Activated CD4-positive, CD25-positive, alpha-beta regulatory T cell treated with anti-CD3 and anti-CD28 coated beads, Interleukin-2, amount 50 U/mL, for 24 hours (primary cell): ENCODE measurements around the gene TMTC2.

Experiments used
- ATAC-seq, 2 donors: fragments of 150-1000 bp; cut with Tn5 transposase; one replicate each; pipeline ENCODE4 v1.10.0; 2021; ENCODE audit warnings: mild to moderate bottlenecking in 1 of 2, moderate library complexity in 1 of 2

The TMTC2 gene

DNA sequence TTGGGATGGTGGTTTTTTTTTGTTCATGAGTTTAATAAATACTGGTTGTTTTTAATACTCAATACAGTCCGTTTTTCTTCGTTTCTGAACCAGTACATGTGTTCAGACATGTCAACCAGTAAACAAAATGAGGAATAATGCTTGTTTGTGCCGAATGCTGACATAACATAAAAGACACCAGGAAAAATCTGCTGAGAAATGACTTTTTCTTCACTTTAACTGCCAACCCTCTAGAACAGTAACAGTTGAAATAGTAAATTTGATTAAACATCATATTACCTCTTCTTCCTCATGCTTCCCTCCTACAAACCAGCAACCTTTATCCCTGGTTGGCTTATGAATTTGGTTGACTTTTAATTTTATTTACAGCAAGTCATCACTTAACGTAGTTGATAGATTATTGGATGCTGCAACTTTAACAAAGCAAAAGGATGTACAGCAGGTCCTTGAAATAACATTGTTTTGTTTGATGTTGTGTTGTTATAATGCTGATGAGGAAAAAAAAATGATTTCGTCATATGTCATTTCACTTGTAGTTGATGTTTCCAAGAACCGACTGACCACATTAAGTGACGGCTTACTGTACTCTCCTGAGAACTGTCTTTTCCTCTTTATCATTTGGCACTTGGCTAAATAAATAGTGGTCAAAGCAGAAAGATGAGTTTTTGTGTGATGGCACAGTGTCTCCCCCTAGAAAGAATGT lies 340.5 kb downstream of the TMTC2 start:
- no peak for ATAC-seq

DNA sequence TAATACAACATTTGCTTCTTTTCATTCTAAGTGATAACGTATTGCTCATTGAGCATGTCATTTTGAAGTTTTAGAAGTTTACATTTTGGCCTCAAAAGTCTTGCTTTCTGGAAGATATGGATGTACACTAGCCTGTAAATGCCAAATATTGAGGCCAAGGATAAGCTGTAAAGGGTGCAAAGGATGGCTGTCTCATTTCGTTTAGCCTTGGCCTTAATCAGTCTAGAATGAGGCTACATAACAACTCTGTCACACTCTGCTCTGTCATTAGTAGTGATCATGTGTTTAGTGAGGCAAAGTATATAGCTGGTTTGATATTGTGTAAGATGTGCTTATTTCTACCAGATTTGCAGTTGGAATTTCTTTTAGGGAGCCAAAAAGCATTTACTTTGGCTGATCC lies 344.5 kb downstream of the TMTC2 start:
- no peak for ATAC-seq

DNA sequence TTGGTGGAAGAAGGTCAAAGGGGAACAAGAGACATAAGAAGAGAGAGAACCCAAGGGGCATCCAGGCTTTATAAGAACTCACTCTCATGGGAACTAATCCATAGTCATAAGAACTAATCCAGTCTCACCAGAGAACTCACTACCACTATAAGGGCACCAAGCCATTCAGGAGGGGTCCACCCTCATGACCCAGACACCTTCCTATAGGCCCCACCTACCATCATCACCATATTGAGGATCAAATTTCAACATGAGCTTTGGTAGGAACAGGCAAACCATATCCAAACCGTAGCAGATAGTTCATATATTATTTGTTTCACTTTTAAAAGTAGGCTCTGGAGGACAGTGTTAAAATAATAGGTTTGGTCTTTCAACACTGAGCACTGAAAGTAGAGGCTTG lies 350.1 kb downstream of the TMTC2 start:
- no peak for ATAC-seq

DNA sequence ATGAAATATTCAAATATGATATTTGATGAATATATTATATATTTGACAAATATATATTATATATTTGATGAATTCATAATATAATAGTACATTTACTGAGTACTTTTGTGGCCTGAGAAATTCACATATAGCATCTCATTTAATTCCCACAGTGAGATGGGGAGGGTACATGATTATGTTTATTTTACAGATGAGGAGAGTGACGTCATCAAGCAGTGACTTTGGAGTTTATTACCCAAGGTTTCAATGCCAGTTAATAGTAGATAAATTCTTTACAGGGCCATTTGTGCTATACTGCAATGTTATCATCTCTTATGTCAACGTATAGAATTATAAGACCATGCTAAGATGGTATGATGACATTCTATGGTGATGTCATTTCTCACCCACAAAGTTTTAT lies 352.7 kb downstream of the TMTC2 start:
- ATAC-seq: no peak

DNA sequence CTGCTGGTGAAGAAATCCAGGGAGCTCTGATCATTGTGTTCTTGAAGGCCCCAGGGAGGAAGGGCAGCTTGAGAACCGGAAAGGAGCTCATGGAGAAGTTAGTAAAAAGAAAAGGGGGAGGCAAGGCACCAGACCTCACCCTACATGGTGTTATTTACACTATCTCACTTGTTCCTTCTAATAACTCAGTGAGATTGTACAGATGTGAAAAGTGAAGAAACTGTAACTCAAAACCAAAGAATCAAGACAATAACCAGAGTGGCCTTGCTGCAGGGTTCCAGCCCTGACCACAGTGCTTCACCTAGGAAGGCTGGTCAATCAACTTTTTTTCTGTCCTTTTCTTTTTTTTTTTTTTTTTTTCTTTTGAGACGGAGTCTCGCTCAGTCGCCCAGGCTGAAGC lies 353.6 kb downstream of the TMTC2 start:
- ATAC-seq: no peak

DNA sequence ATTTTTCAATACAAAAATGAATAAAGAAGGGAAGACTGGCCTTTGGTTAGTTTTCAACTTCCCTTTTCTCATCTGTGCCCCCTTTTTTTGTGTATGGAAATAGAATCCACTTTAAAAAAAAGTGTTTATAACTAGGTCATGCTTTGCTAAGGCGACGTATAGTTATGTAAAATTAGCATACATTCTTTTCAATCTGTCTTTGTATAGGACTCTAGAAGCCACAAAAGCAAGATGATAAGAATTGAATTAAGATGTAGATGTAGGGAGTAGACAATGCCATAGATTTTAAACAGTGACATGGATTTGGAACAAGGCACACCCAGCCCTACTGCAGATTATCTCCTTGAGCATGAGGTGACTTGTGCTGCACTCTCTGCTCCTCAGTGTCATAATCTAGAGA lies 354.3 kb downstream of the TMTC2 start:
- no peak for ATAC-seq

DNA sequence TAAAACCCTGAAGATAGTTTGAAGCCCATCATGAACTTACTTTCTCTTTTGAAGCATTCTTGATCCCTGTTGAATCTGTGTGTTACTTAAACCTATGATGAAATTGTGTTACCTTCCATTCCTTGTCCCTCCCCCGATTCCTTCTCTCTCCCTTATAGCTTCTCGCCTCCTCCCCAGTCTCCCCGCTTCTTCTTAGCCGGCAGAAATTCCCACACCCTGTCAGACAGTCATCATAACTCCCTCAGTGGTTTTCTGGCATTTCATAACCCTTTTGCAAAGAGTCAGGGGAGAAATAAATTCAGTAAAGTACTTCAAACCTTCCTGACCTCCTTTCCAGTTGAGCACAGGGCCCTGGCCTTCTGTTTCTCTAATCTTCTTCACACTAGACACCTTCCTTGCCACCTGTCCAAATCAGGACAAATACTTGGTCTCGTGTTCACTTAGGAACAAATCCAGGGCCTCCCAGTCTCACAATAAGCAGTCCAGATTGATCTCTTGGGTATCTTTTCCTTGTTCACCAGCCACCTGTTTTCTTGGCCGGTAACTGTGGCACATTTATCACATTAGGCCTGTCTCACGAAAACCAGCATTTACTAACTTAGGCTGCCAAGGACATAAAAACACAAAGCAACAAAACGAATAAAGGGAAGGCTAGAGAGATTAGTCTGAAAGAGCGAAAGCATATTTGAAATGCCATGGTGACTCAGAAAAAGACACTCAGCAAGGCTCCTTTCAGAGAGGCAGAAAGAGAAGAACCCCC lies 355.9 kb downstream of the TMTC2 start:
- ATAC-seq: no peak

DNA sequence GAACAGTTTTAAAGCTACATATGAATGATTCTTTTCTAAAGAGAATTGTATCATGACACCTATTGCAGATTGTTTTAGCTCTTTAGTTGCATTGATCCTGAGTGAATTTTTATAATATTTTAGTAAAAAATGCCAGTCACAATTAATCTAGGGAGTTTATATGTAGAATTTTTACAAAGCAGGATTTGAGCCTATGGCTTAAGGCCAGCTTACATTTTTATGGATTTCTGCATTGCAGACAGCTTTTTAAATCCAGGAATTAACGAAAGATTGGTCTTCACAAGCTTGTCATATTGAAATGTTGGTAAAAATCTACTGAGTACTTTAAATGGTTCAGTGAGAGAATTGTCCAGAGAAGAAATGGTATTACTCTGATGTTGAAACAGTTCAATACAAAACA lies 358.0 kb downstream of the TMTC2 start:
- no peak for ATAC-seq

DNA sequence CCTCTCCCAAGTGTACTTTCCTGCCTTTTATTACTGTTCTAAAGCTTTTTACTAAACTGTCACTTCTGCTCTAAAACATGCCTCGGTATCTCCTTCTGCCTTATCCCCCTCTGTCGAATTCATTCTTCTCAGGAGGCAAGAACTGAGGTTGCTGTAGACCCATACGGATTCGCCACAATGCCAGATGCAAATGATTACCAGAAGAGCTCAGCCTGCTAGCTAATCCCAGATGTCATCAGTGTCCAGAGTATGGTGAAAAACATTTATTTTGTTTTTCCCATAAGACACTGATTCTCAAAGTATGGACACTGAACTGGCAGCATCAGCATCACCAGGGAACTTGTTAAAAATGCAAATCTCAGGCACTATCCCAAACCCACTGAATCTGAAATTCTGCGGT lies 359.3 kb downstream of the TMTC2 start:
- no peak for ATAC-seq

DNA sequence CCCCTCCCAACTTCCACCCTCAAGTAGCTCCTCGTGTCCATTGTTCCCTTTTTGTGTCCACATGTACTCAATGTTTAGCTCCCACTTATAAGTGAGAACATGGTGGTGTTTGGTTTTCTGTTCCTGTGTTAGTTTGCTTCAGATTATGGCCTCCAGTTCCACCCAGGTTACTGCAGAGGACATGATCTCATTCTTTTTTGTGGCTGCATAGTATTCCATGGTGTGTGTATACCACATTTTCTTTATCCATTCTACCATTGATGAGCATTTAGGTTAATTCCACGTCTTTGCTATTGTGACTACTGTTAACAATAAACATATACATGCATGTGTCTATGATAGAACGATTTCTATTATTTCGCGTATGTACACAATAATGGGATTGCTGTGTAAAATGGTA lies 362.6 kb downstream of the TMTC2 start:
- ATAC-seq: no peak

DNA sequence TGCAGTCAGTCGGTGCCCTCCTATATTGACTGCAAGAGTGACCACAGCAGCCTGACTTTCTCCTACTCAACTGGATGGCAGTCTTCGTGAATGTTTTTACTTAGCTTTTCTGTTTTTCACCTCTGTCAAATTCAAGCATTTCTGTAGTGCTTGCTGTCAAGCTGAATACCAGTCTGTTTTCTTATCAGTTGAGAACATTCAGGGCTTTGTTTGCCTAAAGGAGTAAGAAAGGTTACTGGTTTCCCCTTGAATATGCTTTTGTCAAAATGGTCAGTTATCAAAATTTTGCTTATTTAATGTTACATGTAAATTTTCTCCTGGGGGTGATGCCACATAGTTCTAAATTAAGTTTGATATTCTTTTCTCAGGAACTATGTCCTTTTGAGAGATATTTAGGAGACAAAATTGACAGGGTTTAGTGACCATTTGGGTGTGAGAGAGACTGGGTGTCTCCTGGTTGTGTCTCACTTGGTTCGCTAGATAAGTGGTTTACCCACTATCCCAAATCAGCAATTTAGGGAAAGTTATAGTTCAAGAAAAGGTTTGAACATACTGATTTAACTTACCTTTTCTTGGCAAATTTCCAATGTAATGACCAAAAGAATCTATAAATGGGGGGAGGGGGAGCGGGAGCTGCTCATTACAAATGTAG lies 366.3 kb downstream of the TMTC2 start:
- ATAC-seq: no peak

DNA sequence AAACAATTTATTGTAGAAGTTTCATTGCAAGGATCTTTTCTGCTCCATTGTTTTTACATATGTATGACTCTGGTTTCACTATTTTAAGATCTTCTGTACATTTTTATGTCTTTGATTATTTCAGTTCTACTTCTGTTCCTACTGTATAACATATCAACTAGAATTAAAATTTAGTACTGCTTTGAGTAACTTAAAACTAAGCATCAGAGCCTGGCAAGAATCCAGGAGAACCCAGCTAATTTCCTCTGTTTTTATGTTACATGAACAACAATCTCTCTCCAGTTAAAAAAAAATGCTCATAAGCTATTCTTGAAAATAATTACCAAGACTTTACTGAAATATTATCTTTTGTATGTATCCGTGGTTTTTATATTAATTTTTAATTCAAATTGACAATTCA lies 370.7 kb downstream of the TMTC2 start:
- no peak for ATAC-seq

DNA sequence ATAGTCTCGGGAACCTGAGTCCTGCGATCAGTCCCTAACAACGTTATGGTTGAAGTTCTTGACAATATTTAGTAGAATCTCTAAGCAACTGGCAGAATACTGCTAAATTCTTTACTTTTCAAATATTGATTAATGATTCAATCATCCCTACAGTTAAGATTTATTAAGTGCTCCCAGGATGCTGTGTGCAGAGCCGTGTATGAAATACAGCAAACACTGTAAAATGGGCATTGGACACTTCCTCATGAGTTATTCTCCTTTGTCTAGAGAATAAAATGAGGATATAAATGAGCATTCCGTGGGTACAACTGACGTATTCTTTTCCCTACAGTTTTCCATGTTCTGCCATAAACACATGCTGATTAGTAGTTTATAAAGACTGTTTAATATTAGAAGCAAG lies 372.4 kb downstream of the TMTC2 start:
- ATAC-seq: no peak

DNA sequence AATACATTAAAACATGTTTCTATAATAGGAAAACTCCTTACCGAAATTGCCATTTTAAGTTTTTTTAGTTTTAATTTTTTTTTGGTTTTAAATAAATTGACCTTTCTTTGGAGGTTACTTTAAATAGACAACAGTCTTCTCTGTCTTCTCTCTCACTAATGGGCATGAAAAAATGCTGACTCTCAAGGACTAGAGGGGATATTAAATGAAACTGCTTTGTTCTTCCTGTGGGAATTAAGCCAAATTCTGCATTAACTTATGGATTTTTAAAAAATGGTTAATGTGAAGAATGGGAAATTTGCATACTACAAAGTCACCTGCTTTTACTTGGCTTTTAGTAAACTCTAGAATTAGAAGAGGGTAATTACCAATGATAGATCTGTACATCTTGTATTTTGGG lies 378.9 kb downstream of the TMTC2 start:
- no peak for ATAC-seq

DNA sequence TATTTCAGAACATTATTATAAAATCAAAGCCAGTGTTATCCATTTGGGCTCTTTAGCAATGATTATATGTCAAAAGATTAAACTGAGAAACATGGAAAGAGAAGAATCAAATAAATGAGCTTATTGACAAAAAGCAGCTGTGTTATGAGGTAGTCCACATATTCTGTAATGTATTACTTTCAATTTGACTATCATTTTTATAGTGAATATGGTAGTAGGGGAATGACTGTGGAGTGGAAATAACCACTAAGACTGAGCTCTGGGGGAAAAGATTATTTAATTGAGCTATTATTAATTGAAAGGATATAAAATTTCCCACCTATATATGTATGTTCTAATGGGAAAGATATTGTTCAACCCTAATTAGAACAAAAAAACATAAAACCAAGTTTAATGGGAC lies 381.3 kb downstream of the TMTC2 start:
- no peak for ATAC-seq

DNA sequence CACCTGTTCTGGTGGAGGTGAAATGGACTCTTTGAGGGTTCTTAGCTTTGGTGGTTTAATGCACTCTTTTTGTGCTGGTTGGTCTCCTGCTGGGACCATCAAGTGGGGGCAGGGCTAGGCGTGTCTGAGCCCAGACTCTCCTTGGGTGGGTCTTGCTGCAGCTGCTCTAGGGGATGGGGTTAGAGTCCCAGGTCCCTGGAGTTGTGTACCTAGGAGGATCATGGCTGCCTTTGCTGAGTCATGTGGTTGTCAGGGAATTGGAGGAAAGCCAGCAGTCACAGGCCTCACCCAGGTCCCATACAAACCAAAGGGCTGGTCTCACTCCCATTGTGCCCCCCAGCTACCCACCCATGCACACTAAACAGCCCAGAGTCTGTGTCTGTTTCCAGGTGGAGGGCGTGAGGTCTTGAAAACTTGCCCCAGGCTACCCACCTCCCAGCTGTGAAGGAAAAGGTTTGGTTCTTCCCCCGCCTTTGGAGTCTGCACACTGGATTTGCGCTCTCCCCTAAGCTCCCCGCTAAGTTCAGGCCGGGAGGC lies 387.7 kb downstream of the TMTC2 start:
- no peak for ATAC-seq

DNA sequence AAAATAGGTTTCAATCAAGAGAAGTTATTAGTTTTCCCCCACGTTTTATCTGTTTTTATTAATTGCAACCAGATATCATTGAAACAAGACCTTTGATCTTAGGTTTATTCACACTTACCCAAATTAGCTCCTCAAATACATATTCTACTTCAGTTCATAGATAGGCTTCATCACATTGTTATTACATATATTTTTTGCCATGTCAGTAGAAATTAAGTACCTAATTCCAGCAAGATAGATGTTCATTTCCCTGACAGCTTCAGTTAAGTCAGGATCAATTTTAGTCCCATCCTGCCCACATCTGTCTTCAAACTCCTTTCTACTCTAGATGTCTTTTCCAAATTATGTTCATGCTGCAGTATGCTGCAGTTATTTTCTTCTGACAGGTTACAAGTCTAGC lies 388.8 kb downstream of the TMTC2 start:
- no peak for ATAC-seq

DNA sequence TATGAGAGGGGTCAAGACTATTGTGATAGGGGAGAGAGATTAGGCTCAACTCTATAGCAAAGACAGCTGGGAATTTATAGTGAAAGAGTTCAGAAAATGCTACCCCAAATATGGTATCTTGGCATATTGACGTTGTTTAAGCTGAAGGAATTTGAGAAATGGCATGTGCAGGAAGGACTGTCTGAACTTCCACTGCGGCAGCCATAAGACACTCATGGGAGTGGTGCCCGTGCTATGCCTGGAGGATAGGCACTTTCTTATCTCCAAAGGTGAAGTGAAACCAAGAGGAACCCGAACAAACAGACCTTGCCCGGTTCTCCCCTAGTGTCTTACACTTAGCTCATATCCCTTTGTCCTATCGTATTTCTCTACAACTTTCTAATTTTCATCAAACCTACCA lies 390.3 kb downstream of the TMTC2 start:
- no peak for ATAC-seq

DNA sequence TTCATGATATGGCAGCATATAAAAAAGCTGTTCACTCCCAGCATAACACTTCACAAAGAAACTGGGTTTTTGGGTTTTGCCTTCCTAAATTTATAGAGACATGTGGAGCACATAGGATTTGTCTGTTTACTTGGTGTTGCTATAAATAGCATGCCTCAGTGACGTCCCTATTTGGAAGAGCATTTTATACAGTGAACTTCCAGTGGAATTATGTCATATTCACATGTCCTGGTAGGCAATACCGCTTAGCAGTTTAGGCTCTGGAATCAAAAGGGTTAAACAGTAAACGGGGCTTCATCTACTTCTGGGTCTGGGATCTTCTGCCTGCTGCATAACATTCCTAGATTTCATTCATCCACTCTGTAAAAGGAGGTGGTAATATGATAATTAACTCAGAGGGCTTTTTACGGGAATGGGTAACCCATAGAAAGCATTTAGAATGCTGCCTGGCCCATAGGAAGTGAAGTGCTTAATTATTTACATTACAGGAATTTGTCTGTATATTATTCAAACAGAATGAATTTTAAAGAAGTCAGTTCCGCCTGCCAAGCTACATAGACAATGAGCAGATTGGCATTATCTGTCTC lies 396.1 kb downstream of the TMTC2 start:
- ATAC-seq: no peak

DNA sequence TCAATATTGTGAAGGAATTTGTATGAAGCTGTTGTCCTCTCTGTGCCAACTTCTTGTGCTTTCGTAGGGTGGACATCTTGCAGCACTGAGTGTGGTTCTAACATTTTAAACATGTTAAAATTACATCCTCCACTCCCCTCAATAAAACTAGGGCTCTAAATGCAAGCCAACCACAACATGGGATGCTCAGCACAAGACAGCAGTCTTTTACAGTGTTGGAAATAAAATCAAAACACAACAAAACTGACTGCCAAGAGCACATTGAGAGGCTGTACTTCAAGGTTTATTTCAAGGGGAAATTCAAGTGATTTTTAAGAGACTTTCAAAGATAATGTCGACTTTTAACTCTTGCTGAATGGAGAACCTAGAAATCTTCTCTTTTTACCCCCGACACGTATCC lies 396.9 kb downstream of the TMTC2 start:
- ATAC-seq: no peak

DNA sequence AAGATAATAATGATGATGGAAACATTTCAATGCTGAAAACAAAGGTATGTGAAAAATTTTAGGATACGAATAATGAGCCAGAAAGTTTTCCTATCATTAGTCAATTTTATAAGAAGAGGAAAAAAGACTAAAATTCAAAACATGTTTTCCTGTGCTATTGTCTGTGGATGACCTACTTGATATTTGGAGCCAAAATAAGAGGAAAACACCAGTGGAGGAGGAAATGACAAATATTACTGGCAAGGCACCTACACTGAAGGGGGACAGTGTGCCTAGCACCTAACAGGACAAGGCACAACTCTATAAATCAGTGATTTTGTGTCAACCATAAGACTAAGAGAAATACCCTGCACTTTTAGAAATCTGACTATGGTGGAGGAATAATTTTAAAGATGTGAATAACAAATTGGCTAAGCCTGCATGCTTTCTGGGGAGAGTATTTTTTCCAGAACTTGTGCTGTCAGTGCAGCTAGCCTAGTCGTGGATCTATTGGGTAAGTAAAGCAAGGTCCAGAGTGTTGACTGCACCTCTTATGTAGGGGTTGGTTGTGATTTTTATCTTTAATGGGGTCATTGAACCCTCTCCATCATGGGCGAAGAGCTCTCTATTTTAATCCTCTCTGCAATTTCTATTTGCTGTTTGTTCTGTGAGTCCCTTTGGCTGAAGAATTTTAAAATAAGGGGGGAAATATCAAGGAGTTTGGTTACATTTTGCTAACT lies 398.0 kb downstream of the TMTC2 start:
- ATAC-seq: no peak

DNA sequence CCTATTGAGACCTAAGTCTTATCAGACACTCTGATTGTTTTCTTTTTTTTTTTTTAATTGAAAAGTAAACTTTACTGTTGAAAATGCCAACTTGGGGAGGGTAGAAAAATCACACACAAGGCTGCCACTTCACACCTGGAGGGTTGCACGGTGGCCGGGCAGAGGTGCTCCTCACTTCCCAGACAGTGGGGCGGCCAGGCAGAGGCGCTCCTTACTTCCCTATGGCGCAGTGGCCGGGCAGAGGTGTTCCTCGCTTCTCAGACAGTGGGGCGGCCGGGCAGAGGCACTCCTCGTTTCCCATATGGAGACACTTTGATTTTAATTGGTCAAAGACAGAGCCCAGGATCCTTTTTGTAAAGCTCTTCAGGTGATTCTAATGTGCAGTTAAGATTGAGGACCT lies 399.3 kb downstream of the TMTC2 start:
- ATAC-seq: no peak

DNA sequence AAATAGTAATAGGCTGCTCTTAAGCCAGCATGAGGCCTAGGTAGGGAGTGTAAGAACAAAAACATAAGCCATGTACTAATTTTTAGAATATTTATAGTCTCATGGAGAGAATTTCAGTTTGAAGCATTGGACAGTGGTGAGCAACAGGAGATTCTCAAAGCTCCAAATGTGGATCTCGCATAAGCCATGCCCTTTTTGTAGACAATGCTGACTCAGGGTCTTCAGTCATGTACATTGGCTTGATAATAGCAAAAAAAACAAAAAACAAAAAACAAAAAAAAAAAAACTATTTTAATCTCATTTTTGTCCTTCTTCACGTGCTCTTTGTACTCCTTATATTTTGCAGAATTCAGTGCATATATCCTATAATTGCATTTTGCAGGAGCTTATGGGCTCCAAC lies 402.9 kb downstream of the TMTC2 start:
- ATAC-seq: no peak
